ENCODE measurements around the gene DNAI1.

Gene DNAI1

GRCh38 chr9:34493972-34494535 lies 35.4 kb downstream of the DNAI1 start:
- H4K20me1 ChIP-seq (ENCODE audit: low read depth, low read length) = no peaks in the 10 kb centered on the region
- no peak overlapping the region for H3K4me3 ChIP-seq (ENCODE audit: insufficient read depth, low read length, poor library complexity, severe bottlenecking)
- H3K9me2 ChIP-seq (replicated peaks; ENCODE audit: insufficient read depth, low read length) = no peaks in the 10 kb centered on the region
- H3K9ac ChIP-seq (ENCODE audit: low read length) = no peak overlapping the region
- H3K4me2 ChIP-seq (ENCODE audit: low read depth, low read length, poor library complexity, severe bottlenecking) = no peak overlapping the region
- H3K36me3 ChIP-seq (ENCODE audit: low read length) = no peaks in the 10 kb centered on the region
- H3K79me2 ChIP-seq (ENCODE audit: insufficient read depth, low read length) = no peaks in the 10 kb centered on the region
- H2AFZ ChIP-seq (ENCODE audit: low read depth, low read length, severe bottlenecking) = no peak overlapping the region
- TF ChIP-seq EZH2phosphoT487 (conservative IDR thresholded peaks at IDR 0.05; ENCODE audit: low read length) = no peak
- no peak for TF ChIP-seq CTCF (IDR thresholded peaks at IDR 0.05; ENCODE audit: insufficient read depth, low read length, poor library complexity, severe bottlenecking)
- H3K9me3 ChIP-seq (ENCODE audit: insufficient read depth, low read length) = no peaks in the 10 kb centered on the region
- no peak overlapping the region for H3K27ac ChIP-seq (ENCODE audit: low read depth, low read length)
- H3K27me3 ChIP-seq (ENCODE audit: low read length) = no peaks in the 10 kb centered on the region
- no peaks in the 10 kb centered on the region for H3F3A ChIP-seq (ENCODE audit: insufficient read depth)

GRCh38 chr9:34496149-34496712 lies 37.6 kb downstream of the DNAI1 start:
- no peaks in the 10 kb centered on the region for H3K9me2 ChIP-seq (replicated peaks; ENCODE audit: insufficient read depth, low read length)
- H3K27ac ChIP-seq (ENCODE audit: low read depth, low read length) = no peak overlapping the region
- H3K79me2 ChIP-seq (ENCODE audit: insufficient read depth, low read length) = no peaks in the 10 kb centered on the region
- no peaks in the 10 kb centered on the region for H3K36me3 ChIP-seq (ENCODE audit: low read length)
- no peak overlapping the region for H3K4me2 ChIP-seq (ENCODE audit: low read depth, low read length, poor library complexity, severe bottlenecking)
- no peaks in the 10 kb centered on the region for H3F3A ChIP-seq (ENCODE audit: insufficient read depth)
- no peaks in the 10 kb centered on the region for H3K9me3 ChIP-seq (ENCODE audit: insufficient read depth, low read length)
- no peak overlapping the region for H3K9ac ChIP-seq (ENCODE audit: low read length)
- no peak overlapping the region for H2AFZ ChIP-seq (ENCODE audit: low read depth, low read length, severe bottlenecking)
- no peak overlapping the region for H3K4me3 ChIP-seq (ENCODE audit: insufficient read depth, low read length, poor library complexity, severe bottlenecking)
- no peak for TF ChIP-seq CTCF (IDR thresholded peaks at IDR 0.05; ENCODE audit: insufficient read depth, low read length, poor library complexity, severe bottlenecking)
- TF ChIP-seq EZH2phosphoT487 (conservative IDR thresholded peaks at IDR 0.05; ENCODE audit: low read length) = no peak
- H3K27me3 ChIP-seq (ENCODE audit: low read length) = no peaks in the 10 kb centered on the region
- no peaks in the 10 kb centered on the region for H4K20me1 ChIP-seq (ENCODE audit: low read depth, low read length)

GRCh38 chr9:34498553-34498952 lies 39.9 kb downstream of the DNAI1 start:
- no peaks in the 10 kb centered on the region for H3K79me2 ChIP-seq (ENCODE audit: insufficient read depth, low read length)
- H3K27me3 ChIP-seq (ENCODE audit: low read length) = no peaks in the 10 kb centered on the region
- no peak overlapping the region for H3K9ac ChIP-seq (ENCODE audit: low read length)
- H3K9me2 ChIP-seq (replicated peaks; ENCODE audit: insufficient read depth, low read length) = no peaks in the 10 kb centered on the region
- H3K4me2 ChIP-seq (ENCODE audit: low read depth, low read length, poor library complexity, severe bottlenecking) = no peak overlapping the region
- H3K27ac ChIP-seq (ENCODE audit: low read depth, low read length) = no peak overlapping the region
- H3K4me3 ChIP-seq (ENCODE audit: insufficient read depth, low read length, poor library complexity, severe bottlenecking) = no peak overlapping the region
- H4K20me1 ChIP-seq (ENCODE audit: low read depth, low read length) = no peaks in the 10 kb centered on the region
- no peaks in the 10 kb centered on the region for H3K36me3 ChIP-seq (ENCODE audit: low read length)
- no peaks in the 10 kb centered on the region for H3F3A ChIP-seq (ENCODE audit: insufficient read depth)
- TF ChIP-seq CTCF (IDR thresholded peaks at IDR 0.05; ENCODE audit: insufficient read depth, low read length, poor library complexity, severe bottlenecking) (no peak), EZH2phosphoT487 (conservative IDR thresholded peaks at IDR 0.05; ENCODE audit: low read length) (no peak)
- H2AFZ ChIP-seq (ENCODE audit: low read depth, low read length, severe bottlenecking) = no peak overlapping the region
- no peaks in the 10 kb centered on the region for H3K9me3 ChIP-seq (ENCODE audit: insufficient read depth, low read length)

Measured in SU-DHL-6 (cell line).